GM20000 (cell line): ENCODE results near the gene MTMR2.

ENCODE experiments used
- DNase-seq: peaks from one replicate; pipeline ENCODE4 v3.0.0; 2012; ENCODE audit warnings: low spot score
- CTCF ChIP-seq: IDR thresholded peaks from 2 replicates; pipeline ENCODE4 v1.5.1; 2012; ENCODE audit warnings: mild to moderate bottlenecking, control low read depth; ENCODE audit errors: extremely low read depth, missing control alignments

The MTMR2 gene

DNA sequence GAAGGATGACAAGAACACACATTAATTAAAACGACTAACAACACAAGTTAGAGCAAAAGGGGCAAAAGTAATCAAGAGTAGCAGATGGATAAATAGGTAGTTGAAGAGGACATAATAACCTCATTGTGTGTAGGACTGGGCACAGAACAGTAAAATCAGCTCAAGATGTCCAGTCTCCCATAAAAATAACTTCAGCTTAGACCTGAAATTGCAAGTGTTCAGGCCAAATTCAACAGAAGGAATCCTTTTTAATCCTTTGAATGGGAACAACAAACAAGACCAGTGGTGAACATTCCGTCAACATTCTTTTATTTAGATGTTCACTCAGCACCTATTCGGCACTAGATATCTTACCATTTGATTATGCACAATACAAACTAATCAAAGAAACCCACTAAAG is 4.4 kb downstream of the MTMR2 start:
- DNase-seq, result no peak
- TF ChIP-seq CTCF, result no peak

- no peak for TF ChIP-seq CTCF
- DNase-seq, result no peak
These were observed 5.2 kb downstream of the MTMR2 start for GRCh38 chr11:95918720-95919119.

DNA sequence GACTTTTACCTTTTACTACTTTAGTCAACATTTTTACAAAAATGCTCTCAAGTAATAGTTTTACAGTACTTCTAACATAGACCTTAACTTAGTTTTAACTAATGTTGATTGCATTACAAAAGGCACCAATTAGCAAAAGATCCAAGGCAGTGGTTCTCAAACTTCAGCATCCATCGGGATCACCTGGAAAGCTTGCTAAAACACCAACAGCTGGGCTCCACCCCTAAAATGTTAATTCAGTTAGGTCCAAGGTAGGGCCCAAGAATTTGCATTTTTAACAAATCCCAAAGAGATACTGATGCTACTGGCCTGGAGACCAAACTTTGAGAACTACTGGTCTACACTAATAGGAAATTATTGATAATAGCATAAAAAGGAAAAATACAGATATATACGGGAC is 5.9 kb downstream of the MTMR2 start:
- no peak for DNase-seq
- no peak for TF ChIP-seq CTCF

DNA sequence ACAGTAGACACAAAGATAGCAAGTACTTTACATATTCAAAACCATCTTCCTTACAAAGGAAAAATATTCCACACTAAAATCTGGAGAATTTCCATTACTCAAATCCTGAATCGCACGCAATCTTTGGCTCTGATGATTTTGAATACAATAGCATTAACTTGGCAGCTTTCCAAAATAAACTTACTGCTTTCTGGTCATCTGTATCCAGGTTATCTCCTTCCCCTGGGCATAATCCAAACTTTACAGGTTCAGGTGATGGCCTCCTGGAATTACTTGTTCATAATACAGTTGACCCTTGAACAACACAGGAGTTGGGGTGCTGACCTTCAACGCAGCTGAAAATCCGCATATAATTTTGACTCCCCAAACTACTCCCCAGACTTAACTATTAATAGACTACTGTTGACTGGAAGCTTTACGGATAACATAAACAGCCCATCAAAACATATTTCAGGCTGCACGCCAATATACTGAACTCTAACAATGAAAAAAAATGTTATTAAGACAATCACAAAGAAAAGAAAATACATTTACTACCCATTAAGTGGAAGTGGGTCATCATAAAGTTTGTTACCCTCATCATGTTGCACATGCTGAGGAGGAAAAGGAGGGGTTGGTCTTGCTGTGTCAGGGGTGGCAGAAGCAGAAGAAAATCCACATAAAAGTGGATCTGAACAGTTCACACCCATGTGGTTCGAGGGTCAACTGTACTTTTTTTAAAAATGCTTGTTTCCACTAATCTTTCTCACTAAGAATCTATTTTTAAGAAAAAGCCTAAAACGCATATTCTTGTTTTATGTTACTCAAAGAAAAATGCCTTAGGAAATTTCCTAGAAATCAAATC is 6.5 kb downstream of the MTMR2 start:
- no peak for DNase-seq
- no peak for TF ChIP-seq CTCF

DNA sequence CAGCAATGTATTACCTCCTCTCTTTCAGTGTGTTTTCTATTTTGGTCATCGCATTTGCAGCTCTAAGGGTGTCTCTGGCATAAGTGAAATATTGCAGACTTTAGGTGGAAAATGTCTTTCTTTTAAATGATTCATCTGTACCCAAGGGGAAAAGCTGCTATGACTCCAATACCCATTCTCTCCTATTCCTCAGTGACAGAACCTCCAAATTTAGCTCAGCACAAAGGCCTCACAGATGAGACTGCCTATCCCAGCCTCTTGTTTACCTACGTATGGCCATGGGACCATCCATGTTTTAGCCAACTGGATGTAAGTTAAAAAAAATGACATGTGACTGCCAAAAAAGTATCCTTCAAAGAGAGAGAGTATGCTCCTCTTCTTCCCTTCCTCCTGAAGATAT is 7.9 kb downstream of the MTMR2 start:
- no peak for DNase-seq
- TF ChIP-seq CTCF, result no peak

- TF ChIP-seq CTCF, result no peak
- no peak for DNase-seq
These were observed 8.9 kb downstream of the MTMR2 start for GRCh38 chr11:95915051-95915450.

- DNase-seq, result no peak
- TF ChIP-seq CTCF, result no peak
These were observed 9.9 kb downstream of the MTMR2 start for GRCh38 chr11:95913830-95914615.
